HCT116 (cell line): ENCODE results near the gene WDR64.

Experiments
- CBX3 ChIP-seq: IDR thresholded peaks from 2 replicates; pipeline ENCODE4 v1.6.1; 2012; ENCODE audit warnings: low read depth
- CEBPB ChIP-seq: IDR thresholded peaks from 2 replicates; pipeline ENCODE4 v1.6.1; 2012; ENCODE audit warnings: low read depth
- EZH2 ChIP-seq: fragments of 200-600 bp; sonication (generic); IDR thresholded peaks from 2 replicates; pipeline ENCODE4 v1.6.1; 2017; ENCODE audit warnings: antibody characterized with exemption, mixed run types
- JUND ChIP-seq: IDR thresholded peaks from 2 replicates; pipeline ENCODE4 v1.6.1; 2012
- POLR2A ChIP-seq: IDR thresholded peaks from 2 replicates; pipeline ENCODE4 v1.7.0; 2011; ENCODE audit warnings: borderline replicate concordance; ENCODE audit not compliant: insufficient read depth, insufficient read length; ENCODE audit errors: extremely low read depth
- POLR2AphosphoS5 ChIP-seq: IDR thresholded peaks from 2 replicates; pipeline ENCODE4 v1.6.1; 2011; ENCODE audit warnings: mild to moderate bottlenecking, low read depth, low read length, moderate library complexity
- TF ChIP-seq, protein P1 (sequence below), 3 experiments: fragments of 200-600 bp in 1 of 3; sonication (generic) in 1 of 3; IDR thresholded peaks in 2 of 3; conservative IDR thresholded peaks in 1 of 3; 2 replicates each; pipeline ENCODE4 v1.5.1; 2012 to 2017; ENCODE audit warnings: low read depth in 2 of 3, low read length in 2 of 3, antibody characterized with exemption in 1 of 3, borderline replicate concordance in 1 of 3, control low read depth in 1 of 3, mild to moderate bottlenecking in 1 of 3, mixed read lengths in 1 of 3, mixed run types in 1 of 3, moderate library complexity in 1 of 3; ENCODE audit not compliant: insufficient read depth in 1 of 3
- TF ChIP-seq, protein P2 (sequence below): IDR thresholded peaks from 2 replicates; pipeline ENCODE4 v1.6.1; 2012

DNA sequence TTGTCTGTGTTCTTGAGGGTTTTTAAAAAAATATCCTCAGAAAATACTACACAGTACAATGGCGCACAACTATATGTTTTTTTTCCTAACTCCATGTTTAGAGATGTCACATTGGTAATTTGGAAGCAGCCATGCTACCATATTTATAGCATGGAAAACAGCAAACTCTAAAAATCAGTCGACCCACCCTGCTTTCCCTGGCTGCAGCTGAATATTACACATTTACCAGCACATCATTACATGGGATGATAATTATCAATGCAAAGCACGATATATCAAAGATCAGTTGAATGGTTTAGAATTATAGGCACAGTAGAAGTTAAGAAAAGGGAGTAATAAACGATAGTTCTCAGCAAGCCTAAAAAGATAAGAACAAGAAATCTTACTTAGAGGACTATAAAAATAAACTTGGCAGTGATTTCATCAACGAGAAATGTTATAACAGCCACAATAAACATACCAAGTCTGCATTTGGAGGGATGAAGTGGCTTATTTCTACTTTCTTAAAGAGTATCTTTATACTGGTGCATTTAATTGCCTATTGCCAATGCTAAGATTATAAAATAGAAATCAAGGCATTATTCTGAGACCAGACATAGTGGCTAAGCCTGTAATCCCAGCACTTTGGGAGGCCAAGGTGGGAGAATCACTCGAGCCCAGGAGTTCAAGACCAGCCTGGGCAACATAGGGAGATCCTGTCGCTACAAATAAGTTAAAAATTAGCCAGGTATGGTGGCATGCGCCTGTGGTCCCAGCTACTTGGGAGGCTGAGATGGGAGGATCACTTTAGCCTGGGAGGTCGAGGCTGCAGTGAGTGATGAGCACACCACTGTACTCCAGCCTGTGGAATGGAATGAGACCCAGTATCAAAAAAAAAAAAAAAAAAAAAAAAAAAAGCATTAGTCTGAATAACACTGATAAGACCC, 43.4 kb downstream of the WDR64 start:
- TF ChIP-seq, protein P1, sequence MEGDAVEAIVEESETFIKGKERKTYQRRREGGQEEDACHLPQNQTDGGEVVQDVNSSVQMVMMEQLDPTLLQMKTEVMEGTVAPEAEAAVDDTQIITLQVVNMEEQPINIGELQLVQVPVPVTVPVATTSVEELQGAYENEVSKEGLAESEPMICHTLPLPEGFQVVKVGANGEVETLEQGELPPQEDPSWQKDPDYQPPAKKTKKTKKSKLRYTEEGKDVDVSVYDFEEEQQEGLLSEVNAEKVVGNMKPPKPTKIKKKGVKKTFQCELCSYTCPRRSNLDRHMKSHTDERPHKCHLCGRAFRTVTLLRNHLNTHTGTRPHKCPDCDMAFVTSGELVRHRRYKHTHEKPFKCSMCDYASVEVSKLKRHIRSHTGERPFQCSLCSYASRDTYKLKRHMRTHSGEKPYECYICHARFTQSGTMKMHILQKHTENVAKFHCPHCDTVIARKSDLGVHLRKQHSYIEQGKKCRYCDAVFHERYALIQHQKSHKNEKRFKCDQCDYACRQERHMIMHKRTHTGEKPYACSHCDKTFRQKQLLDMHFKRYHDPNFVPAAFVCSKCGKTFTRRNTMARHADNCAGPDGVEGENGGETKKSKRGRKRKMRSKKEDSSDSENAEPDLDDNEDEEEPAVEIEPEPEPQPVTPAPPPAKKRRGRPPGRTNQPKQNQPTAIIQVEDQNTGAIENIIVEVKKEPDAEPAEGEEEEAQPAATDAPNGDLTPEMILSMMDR (IDR thresholded peaks at IDR 0.05 in 2 of 3, conservative IDR thresholded peaks at IDR 0.05 in 1 of 3; ENCODE audit: borderline replicate concordance in 1 of 3, insufficient read depth in 1 of 3, low read depth in 2 of 3, low read length in 2 of 3), result no peak
- TF ChIP-seq POLR2AphosphoS5, result no peak
- TF ChIP-seq, protein P2, sequence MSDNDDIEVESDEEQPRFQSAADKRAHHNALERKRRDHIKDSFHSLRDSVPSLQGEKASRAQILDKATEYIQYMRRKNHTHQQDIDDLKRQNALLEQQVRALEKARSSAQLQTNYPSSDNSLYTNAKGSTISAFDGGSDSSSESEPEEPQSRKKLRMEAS, result no peak
- no peak for TF ChIP-seq JUND
- no peak for TF ChIP-seq CBX3
- no peak for TF ChIP-seq POLR2A
- TF ChIP-seq CEBPB, result no peak
- TF ChIP-seq EZH2, result no peak
